SK-N-MC (cell line): ENCODE data around the gene MIER2.

Experiments used
- EZH2 ChIP-seq: fragments of 200-600 bp; sonication (generic); IDR thresholded peaks from one replicate; pipeline ENCODE4 v1.6.1; 2017; ENCODE audit warnings: antibody characterized with exemption
- POLR2AphosphoS5 ChIP-seq: IDR thresholded peaks from 2 replicates; pipeline ENCODE4 v1.6.1; 2012; ENCODE audit warnings: mild to moderate bottlenecking, low read depth, low read length, borderline replicate concordance

DNA sequence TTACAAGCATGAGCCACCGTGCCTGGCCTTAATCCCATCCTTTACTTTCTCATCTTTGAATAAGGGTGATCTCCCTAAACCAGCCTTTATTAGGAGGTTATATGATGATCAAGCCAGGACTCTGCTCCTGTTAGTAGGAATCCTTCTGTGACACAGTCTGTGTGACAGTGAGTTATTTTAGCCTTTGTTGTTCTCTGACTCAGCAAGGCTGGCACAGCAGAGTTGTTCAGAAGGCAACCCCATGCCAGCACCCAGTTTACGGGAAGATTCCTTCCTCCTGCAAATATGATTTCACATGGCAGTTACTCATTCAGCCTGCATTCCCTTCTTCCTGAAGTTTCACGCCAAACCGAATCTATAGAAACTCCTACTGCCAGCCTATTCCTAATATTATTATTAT, 10.5 kb upstream of the MIER2 start:
- TF ChIP-seq EZH2 (no peak), POLR2AphosphoS5 (no peak)
